ENCODE measurements around the gene TBX4.

The TBX4 gene

DNA sequence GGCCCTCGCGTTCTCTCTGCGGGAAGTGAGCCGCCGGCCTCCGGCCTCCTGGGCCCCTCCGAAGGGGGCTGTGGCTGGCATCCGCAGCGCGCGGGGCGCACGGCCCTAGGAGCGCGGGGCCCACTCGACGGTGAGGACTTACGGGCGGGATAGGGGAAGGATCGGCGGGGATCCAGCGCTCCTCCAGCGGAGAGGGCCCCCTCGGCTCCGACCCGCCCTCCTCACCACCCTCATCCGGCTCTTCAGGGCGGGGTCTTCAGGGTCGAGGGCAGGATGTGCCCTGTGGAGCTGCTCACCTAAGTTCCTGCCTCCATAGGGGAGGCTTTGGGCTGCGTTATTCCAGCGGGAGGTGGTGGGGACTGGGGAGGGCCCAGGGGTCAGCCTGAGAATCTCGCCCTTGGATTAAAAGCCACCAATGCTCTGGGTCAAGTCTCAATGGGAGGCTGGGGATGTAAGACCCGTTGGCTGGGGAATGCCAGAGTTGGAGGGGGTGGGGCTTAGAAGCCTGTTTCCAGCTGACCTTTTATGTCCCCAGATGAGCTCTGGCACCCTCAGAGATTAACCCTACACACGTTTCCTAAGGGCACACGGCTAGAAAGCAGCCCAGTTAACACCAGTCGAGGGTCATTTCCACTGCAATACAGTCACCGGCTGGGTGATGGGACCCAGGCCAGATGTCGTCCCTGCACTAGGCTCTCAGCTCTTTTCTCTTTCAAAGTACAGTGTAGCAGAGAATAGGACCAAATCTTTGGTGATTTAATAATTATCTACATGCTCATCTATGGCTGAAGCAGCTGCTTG lies 39.2 kb upstream of the TBX4 start:
- DNase-seq (ENCODE audit: low read depth in 2 of 3, low spot score in 2 of 3) = no peak

DNA sequence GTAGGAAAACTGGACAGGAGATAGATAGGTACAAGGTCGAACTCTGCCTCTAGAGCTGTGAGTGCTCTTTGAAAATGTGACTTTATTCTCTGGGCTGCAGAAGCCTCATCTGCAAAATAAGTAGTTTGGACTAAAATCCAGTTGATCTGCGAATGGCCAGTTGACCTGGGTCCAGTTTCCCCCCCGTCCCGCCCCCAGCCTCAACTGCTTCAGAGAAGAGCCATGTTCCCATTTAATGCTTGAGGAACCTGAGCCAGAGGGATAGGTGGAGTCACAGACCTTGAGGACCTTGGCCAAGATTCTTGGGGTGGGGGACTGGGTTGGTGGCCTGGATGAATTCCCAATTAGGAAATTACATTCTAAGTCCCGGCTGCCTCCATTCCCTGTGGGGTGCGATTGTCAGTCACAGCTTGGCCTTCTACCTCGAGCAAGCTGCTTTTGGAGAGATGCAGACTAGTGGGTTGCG lies 38.5 kb upstream of the TBX4 start:
- DNase-seq (ENCODE audit: low read depth in 2 of 3, low spot score in 2 of 3) = no peak

DNA sequence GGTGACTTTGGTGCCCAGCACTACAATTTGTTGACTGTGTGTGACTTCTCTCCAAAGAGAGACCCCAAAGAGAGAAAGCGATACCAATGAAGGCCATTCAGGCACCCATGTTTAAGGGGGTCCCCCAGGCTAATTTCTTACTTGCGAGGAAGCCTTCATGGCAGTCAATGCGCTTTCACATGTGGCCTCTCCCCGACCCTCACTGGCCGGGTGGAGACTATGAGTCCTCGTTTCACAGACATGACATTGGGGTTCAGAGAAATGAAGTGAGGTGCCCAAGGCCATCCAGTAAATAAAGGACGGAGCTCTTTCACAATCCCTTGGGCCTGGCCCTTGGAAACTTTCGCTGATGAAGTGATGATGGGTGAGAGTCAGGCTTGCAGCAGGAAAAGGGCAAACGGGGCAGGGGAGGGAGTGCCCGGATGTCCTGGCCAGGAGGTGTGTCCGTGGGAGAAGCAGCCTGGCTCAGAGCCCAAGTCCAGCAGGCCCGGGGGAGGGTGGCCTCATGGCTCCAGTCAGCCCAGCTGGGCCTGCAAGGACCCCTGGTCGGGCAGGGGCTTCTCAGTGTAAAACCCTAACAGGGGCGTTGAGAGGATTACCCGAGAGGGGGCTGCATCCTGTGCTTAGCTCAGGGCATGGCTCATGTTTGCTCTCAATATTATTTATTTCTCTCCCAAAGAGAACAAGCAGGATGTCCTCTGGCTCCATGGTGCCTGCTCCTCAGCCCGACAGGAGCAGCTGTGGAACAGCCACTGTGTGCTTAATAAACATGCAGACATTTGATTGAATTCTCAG lies 37.9 kb upstream of the TBX4 start:
- DNase-seq (ENCODE audit: low read depth in 2 of 3, low spot score in 2 of 3) = no peak

DNA sequence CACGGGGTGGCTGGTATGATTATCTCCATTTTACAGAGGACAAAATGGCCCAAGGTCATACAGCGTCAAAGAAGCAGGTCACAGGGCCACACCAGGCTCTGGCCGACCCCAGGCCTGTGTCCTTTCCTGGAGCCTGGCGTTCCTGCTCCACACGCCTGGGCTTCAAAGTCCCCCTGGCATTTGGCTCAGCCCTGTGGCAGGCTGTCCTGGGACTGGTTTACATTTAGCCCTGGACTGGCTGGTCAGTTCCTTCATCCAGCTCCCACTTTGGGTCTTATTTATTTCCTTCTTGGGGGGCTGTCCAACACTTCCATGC lies 37.3 kb upstream of the TBX4 start:
- DNase-seq (ENCODE audit: low read depth in 2 of 3, low spot score in 2 of 3) = no peak

DNA sequence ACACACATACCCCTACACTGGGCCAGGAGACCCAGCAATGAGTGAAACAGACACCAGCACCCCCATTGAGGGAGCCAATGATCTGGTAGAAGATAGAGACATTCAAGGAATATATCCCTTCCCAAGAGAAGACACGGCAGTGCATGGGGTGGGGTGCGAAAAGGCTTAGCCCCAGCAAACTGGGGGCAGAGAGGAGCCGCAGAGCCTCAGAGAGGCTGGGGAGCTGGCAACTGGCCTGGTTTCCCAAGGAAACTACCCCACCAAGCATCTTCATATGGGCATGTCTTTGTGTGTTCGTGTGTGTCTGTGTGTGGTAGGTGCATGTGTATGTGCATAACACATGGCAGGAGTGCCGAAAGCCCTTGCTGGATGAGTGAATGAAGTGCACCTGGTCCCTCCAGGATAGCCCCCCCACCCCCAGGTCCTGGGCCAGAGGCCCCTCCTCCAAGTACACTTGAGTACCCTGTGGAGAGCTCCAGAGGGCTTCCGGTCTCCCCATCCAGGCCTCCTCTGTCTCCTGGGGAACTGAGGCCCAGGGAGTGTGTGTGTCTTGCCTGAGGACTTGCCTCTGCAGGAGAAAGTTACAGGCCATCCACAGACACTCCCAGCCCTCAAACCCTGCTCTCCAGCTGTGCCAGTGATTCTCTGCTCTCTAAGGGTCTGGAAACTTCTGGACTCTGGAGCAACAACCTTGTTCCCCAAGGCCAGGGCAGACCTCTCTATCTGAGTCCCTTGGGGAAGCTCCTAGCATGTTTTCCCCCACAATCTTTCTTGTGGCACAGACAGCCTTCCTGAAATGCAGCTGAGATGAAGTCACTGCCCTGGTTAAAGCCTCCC lies 36.6 kb upstream of the TBX4 start:
- DNase-seq (ENCODE audit: low read depth in 2 of 3, low spot score in 2 of 3) = no peak

DNA sequence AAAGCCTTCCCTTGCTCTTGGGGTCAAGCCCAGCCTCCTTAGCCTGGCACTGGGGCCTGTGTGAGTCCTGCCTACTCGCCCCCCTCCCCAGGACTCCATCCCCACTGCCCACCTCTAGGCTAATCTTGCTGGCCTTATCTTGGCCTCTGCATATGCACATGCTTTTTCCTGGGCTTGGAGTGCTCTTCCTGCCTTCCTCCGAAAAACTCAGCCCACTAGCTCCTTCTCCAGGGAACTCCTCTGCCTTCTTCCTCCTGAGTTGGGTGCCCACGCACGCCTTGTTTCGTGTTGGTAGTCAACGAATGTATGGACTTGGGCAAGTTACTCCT lies 36.0 kb upstream of the TBX4 start:
- no peak for DNase-seq (ENCODE audit: low read depth in 2 of 3, low spot score in 2 of 3)

DNA sequence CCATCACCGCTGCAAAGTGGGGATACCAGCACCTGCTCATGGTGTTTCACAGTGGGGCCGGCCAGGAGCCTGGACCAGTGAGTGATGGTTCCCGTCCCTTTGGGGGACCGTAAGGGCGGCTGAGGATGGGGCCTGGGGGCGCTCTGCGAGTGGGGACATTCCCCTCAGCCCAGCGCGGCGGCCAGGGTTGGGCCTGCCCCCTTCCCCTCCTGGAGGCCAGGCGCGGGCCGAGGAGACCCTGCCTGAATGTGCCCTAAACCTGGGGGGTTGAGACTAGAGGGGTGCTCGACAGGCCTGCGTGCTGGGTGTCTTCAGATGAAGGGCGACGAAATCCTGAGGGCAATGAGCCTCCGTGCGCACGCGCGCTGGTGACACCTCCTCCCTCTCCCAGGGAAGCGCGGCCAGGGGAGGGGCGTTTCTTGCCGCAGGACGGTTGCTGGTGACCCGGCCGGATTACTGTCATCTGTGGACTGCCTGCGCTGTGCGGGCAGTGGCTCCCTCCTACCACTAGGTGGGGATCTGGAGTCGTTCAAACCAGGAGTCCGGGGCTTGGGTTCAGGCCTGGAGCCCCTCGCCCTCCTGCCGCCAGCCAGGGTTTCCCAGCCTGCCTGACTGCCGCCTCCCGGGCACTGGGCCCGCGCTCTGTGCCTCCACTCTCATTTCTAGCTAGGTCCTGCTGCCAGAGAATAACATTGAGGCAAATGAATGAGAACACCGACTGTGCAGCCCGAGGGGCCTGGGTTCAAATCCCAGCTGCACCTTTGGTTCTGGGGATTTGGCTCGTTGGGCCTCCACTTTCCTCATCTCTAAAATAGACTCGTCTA lies 35.5 kb upstream of the TBX4 start:
- DNase-seq (ENCODE audit: low read depth in 2 of 3, low spot score in 2 of 3) = peak in 1 of 3 experiments; percentile 33

DNA sequence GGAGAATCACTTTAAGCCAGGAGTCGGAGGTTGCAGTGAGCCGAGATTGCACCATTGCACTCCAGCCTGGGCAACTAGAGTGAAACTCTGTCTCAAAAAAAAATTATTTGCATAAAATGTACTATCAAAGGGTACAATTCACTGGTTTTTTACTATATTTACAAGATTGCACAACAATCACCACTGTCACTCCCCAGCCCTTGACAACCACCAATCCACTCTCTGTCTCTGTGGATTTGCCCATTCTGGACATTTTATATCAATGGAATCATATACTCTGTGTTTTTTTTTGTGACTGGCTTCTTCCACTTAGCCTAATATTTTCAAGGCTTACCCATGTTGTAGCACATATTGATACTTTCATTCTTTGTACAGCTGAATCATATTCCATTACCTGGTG lies 33.8 kb upstream of the TBX4 start:
- no peak for DNase-seq (ENCODE audit: low read depth in 2 of 3, low spot score in 2 of 3)

DNA sequence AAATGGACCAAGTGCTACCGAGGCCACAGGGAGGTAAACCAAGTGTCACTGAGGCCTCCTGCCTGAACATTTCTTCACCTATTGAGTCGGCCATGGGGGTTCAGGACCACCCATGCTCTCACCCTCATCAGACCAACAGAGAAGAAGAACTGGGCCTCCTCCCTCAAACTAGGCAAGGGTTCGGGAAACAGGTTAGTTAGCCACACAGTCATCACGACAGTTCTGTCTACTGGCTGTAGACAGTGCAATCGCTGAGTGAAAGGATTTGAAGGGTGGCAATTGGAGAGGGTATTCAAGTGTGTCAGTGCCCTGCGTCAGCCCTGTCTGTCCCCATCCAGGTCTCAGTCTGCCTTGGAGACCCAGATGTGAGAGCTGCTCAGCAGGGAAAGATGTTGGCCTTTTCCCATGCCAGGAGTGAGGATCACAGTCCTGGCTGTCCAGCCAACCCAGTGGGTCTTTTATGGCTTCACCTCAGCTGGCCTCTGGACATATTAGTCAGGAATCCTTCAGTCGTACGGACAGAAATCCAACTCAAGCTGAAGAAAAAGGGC lies 32.7 kb upstream of the TBX4 start:
- no peak for DNase-seq (ENCODE audit: low read depth in 2 of 3, low spot score in 2 of 3)

DNA sequence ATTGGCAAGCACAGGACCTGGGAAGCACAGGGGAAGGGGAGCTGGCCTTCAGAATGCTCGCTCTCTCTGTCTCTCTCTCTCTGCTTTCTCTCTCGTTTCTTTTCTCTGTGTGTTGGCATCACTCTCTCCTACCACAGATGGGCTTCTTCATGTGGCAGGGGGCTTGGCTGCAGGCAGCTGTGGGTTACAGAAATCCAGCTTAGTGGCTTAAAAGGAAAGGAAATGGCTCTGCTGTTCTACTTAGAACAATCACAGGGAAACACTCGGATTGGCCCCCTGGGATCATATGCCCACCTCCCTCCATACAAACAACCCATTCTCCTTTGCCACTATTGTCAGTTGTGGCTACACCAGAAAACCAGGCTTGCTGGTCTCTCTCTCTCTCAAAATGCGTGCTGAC lies 32.2 kb upstream of the TBX4 start:
- no peak for DNase-seq (ENCODE audit: low read depth in 2 of 3, low spot score in 2 of 3)

DNA sequence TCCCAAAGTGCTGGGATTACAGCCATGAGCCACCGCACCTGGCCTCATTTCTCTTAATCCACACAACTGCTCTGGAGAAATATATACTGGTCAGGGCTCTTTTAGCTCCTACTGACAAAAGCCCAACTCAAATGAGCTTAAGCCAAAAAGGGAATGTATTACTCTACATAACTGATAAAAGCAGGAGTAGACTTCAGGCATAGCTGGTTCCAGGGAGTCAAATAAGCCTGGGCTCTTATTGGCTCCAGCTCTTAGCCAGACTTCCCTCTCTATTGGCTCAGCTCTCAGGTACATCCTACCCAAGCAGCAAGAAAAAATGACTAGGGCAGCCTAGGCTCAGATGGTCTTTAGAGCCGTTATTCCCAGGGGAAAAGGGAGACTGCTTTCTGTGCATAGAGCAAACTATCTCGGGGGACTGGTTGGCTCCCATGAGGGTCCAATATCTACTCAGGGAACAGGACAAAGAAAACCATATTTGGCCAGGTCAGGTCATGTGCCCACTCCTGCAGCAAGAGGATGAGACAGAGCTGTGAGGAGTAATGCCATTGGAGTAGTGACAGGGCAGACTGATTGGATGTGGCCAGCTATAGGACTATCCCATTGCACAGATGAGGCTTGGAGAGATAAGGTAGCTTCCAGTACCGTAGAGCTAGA lies 31.4 kb upstream of the TBX4 start:
- no peak for DNase-seq (ENCODE audit: low read depth in 2 of 3, low spot score in 2 of 3)

DNA sequence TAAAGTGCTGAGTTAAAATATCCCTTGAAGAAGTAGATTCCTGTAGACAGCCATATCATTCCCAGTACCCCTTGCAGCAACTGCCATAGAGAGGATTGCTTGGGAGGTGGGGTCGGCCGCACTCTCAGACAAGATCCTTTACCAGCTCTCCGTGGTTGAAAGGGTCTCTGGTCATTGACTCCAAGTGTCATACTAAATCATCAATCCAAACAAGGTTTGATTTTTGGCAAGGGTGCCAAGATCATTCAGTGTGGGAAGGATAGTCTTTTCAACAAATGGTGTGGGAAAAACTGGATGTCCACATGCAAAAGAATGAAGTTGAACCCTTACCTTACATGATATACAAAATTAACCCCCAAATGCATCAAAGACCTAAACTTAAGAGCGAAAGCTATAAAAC lies 30.8 kb upstream of the TBX4 start:
- no peak for DNase-seq (ENCODE audit: low read depth in 2 of 3, low spot score in 2 of 3)

DNA sequence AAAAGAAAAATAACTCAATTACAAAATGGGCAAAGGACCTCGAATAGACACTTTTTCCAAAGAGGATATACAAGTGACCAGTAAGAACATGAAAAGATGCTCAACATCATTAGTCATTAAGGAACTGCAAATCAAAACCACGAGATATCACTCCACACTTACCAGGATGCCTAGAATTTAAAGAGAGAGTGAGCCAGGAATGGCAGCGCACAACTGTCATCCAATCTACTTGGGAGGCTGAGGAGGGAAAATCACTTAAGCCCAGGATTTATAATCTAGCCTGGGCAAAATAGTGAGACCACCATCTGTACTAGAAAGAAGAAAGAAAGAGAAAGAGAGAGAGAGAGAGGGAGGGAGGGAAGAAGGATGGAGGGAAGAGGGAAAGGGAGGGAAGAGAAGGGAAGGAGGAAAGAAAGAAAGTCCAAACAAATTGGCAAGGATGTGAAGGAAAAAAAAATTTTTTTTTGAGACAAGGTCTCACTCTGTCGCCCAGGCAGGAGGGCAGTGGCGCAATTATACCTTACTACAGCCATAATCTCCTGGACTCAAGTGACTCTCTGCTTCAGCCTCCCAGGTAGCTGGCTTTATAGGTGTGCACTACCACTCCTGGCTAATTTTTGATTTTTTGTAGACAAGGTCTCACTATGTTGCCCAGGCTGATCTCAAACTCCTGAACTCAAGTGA lies 30.0 kb upstream of the TBX4 start:
- no peak for DNase-seq (ENCODE audit: low read depth in 2 of 3, low spot score in 2 of 3)

DNA sequence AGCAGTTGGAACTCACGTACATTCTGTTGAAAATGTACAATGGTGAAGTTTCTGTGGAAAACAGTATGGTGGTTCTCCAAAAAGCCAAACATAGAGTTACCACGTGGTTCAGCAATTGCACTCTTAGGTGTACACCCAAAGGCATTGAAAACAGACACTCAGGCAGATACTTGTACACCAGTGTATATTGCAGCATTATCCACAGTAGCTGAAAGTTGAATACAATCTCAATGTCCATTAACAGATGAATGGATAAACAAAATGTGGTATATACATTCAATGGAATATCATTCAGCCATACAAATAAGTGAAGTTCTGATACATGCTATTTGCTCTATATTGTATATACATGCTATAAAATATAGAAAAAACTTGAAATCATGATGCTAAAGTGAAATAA lies 29.4 kb upstream of the TBX4 start:
- DNase-seq (ENCODE audit: low read depth in 2 of 3, low spot score in 2 of 3) = no peak

DNA sequence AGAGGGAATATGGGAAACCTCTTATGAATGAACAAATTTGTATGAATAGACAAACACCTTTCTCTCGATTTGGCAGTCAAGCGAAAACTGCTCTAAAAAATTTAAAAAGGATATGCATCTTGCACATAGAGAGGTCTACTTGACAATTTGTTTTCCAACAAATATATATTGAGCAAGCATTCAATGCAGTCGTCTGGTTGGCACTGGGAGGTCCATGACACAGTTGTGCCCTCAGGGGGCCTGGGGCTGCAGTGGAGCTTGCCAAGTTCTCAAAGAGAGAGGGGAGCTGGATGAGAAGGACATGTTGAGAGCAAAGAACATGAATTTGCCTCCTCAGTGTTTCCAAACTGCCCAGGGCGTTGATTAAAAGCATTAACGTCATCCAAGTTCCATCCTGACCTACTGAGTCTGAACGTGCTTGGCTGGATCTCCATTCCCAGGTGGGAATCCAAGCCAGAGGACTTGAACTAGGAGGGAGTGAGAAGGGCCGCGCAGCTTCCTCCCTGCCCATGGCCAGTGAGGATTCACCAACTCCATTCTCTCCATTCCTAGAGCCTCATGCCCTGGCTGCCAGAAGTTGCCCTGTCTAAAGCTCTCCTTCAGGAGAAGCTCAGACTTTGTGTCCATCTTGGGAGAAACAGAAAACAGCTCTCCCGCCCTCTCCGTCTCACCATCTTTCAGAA lies 28.1 kb upstream of the TBX4 start:
- DNase-seq (ENCODE audit: low read depth in 2 of 3, low spot score in 2 of 3) = no peak

DNA sequence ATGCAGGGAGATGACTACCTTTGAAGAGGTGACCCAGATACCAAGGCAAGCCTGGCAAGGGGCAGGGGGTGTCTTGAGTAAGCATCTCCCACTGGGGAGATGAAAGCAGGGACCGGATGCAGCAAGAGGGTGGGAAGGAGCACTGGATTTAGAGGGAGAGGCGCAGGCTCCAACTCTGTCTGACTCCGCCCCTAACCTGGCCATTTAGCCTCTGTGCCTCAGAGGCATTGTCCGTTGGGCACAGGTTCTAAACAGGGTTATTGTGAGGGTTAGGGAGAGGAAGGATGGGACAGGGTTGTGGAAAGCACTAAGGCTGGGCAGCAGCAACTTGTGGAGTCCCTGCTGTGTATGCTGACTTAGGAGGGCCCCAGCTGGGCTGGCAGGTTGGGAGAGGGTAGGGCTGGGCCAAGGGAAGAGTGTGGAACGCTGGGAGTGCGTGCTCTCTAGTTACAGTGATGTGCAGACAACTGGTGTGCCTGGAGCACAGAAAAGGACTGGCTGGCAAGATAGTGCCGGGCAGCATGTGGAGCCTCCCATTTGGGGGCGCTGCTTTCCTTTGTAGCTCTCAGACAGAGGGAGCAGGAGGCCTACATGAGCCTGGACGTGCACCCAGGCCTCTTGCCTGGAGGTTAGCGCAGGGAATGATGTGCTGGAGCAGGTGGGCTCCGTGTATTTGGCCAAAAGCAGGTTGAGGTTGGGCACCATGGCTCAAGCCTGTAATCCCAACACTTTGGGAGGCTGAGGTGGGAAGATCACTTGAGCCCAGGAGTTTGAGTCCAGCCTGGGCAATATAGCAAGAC lies 26.3 kb upstream of the TBX4 start:
- DNase-seq (ENCODE audit: low read depth in 2 of 3, low spot score in 2 of 3) = no peak

DNA sequence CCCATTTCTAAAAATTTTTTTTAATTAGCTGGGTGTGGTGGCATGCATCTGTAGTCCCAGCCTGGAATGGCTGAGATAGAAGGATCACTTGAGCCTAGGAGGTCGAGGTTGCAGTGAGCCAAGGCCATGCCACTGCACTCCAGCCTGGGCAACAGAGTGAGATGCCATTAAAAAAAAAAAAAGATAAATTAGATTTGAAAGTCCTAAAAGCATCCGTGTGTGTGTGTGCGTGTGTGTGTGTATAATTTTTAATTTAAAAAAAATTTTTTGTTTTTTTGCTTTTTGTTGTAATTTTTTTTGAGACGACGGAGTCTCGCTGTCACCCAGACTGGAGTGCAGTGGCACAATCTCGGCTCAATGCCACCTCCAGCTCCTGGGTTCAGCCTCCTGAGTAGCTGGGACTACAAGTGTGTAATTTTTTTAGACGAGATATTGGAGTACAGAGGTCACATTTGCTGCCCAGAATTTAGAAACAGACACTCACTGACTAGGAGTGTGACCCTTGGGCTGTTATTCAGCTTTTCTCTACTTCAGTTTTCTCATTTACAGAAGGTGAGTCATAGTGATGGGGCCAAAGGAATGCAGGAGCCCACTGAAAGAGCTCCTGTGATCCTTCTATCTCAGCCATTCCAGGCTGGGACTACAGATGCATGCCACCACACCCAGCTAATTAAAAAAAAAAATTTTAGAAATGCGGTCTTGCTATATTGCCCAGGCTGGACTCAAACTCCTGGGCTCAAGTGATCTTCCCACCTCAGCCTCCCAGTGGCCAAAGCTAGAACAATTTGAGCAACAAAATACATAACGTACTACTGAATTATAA lies 25.5 kb upstream of the TBX4 start:
- no peak for DNase-seq (ENCODE audit: low read depth in 2 of 3, low spot score in 2 of 3)
